ENCODE measurements around the gene MRGPRX2. TPM values are rescaled to one million over a fixed set of nuclear protein-coding genes. Genes with fewer than 3 reads are reported as not detected.

The MRGPRX2 gene
- under 1 TPM in 2 of 3 donors, not detected in 1; 0.24 to 0.98 TPM for total RNA-seq
- long read RNA-seq, donor 1, result 0 reads
- long read RNA-seq, donor 2, result 0 reads

- Histone ChIP-seq H3K9me3 (no peaks in the 10 kb centered on the region), H3K4me3 (no peak within 1 kb of the TSS), H3K4me1 (ENCODE audit: low read depth) (no peaks in the 10 kb centered on the region), H3K36me3 (ENCODE audit: low read depth) (no peaks in the 10 kb centered on the region)
- intact Hi-C loops (cut with DNase I, micrococcal nuclease), result no loop called here
- TF ChIP-seq CTCF (IDR thresholded peaks at IDR 0.05), result no peak
- no peak for DNase-seq
- no peak for ATAC-seq
These were observed at the start of gene MRGPRX2 for GRCh38 chr11:19060629-19061028. TSS of gene MRGPRX2 (minus strand) at chr11:19060717. CDS start at chr11:19056402, 4,315 bp downstream.

GRCh38 chr11:19110295-19110694 lies 49.8 kb upstream of the MRGPRX2 start:
- DNase-seq, result peak in 1 of 3 donors; percentile 58

GRCh38 chr11:19107125-19107524 lies 46.6 kb upstream of the MRGPRX2 start:
- ATAC-seq (no peak), DNase-seq (no peak)
- TF ChIP-seq CTCF (IDR thresholded peaks at IDR 0.05), result no peak
- no peak overlapping the region for H3K4me3 ChIP-seq
- H3K36me3 ChIP-seq (ENCODE audit: low read depth), result no peaks in the 10 kb centered on the region
- intact Hi-C loops (cut with DNase I, micrococcal nuclease), result no loop called here
- peaks cover 18% of the 10 kb centered on the region for H3K4me1 ChIP-seq (ENCODE audit: low read depth)
- H3K9me3 ChIP-seq, result no peaks in the 10 kb centered on the region

More at GRCh38 chr11:19110295-19110694, 49.8 kb upstream of the MRGPRX2 start:
- H3K9me3 ChIP-seq, result no peaks in the 10 kb centered on the region
- H3K36me3 ChIP-seq (ENCODE audit: low read depth), result no peaks in the 10 kb centered on the region
- peaks cover 17% of the 10 kb centered on the region for H3K4me1 ChIP-seq (ENCODE audit: low read depth)
- peak; percentile 41 for ATAC-seq
- H3K4me3 ChIP-seq, result no peak overlapping the region
- intact Hi-C loops (cut with DNase I, micrococcal nuclease), result no loop called here
- no peak for TF ChIP-seq CTCF (IDR thresholded peaks at IDR 0.05)

GRCh38 chr11:19105011-19105410 lies 44.5 kb upstream of the MRGPRX2 start:
- no peak for DNase-seq
- Histone ChIP-seq H3K4me1 (ENCODE audit: low read depth) (peaks cover 8% of the 10 kb centered on the region), H3K36me3 (ENCODE audit: low read depth) (no peaks in the 10 kb centered on the region), H3K4me3 (no peak overlapping the region), H3K9me3 (no peaks in the 10 kb centered on the region)
- no peak for ATAC-seq
- TF ChIP-seq CTCF (IDR thresholded peaks at IDR 0.05), result no peak
- intact Hi-C loops (cut with DNase I, micrococcal nuclease), result no loop called here

GRCh38 chr11:19102521-19102900 lies 42.0 kb upstream of the MRGPRX2 start:
- no peak for TF ChIP-seq CTCF (IDR thresholded peaks at IDR 0.05)
- H3K9me3 ChIP-seq, result no peaks in the 10 kb centered on the region

More at GRCh38 chr11:19102521-19102900, 42.0 kb upstream of the MRGPRX2 start:
- H3K4me1 ChIP-seq (ENCODE audit: low read depth), result peaks cover 8% of the 10 kb centered on the region
- DNase-seq (peak; percentile 60 to 88 (median 78)), ATAC-seq (peak; percentile 94)
- H3K36me3 ChIP-seq (ENCODE audit: low read depth), result no peaks in the 10 kb centered on the region
- intact Hi-C loops (cut with DNase I, micrococcal nuclease), result no loop called here
- H3K4me3 ChIP-seq, result no peak overlapping the region
